HEK293T (cell line): ENCODE results near the gene CELSR1.

Experiments
- CTCF ChIA-PET: fragments of 350-600 bp; formaldehyde crosslinking; extraction: SDS; loops from one replicate; lab custom pipeline; 2021; ENCODE audit warnings: antibody characterized with exemption, inconsistent platforms; lab: Yijun Ruan, JAX
- POLR2A ChIA-PET: fragments of 350-600 bp; formaldehyde crosslinking; extraction: SDS; loops from one replicate; lab custom pipeline; 2020; ENCODE audit warnings: antibody characterized with exemption, inconsistent platforms; lab: Yijun Ruan, JAX
- DNase-seq: peaks from one replicate; pipeline ENCODE4 v3.0.0; 2012; ENCODE audit warnings: mixed read lengths; ENCODE audit errors: extremely low spot score
- ARNT ChIP-seq: fragments of 450-650 bp; IDR thresholded peaks from 2 replicates; pipeline ENCODE4 v1.6.1; 2017; ENCODE audit warnings: mild to moderate bottlenecking
- BHLHE40 ChIP-seq: fragments of 450-650 bp; IDR thresholded peaks from 2 replicates; pipeline ENCODE4 v1.6.1; 2016; ENCODE audit warnings: mild to moderate bottlenecking, moderate library complexity, borderline replicate concordance
- CTBP1 ChIP-seq: fragments of 450-650 bp; IDR thresholded peaks from 2 replicates; pipeline ENCODE4 v1.6.1; 2016; ENCODE audit warnings: borderline replicate concordance
- ELF4 ChIP-seq: fragments of 450-650 bp; IDR thresholded peaks from 2 replicates; pipeline ENCODE4 v1.6.1; 2017; ENCODE audit warnings: antibody characterized with exemption
- FOXA1 ChIP-seq: fragments of 450-650 bp; IDR thresholded peaks from 2 replicates; pipeline ENCODE4 v1.6.1; 2016; ENCODE audit warnings: mild to moderate bottlenecking
- FOXK2 ChIP-seq: fragments of 450-650 bp; IDR thresholded peaks from 2 replicates; pipeline ENCODE4 v1.6.1; 2016; ENCODE audit warnings: mild to moderate bottlenecking
- FOXM1 ChIP-seq: fragments of 450-650 bp; IDR thresholded peaks from 2 replicates; pipeline ENCODE4 v1.6.1; 2017; ENCODE audit warnings: mild to moderate bottlenecking, borderline replicate concordance
- HDGF ChIP-seq: fragments of 450-650 bp; IDR thresholded peaks from 2 replicates; pipeline ENCODE4 v1.6.1; 2017; ENCODE audit warnings: antibody characterized with exemption, borderline replicate concordance
- L3MBTL2 ChIP-seq: fragments of 450-650 bp; conservative IDR thresholded peaks from 2 replicates; pipeline ENCODE4 v1.6.1; 2016; ENCODE audit warnings: mild to moderate bottlenecking
- LEF1 ChIP-seq: fragments of 450-650 bp; IDR thresholded peaks from 2 replicates; pipeline ENCODE4 v1.6.1; 2017; ENCODE audit warnings: mild to moderate bottlenecking, borderline replicate concordance
- NFRKB ChIP-seq: fragments of 450-650 bp; IDR thresholded peaks from 2 replicates; pipeline ENCODE4 v1.6.1; 2016; ENCODE audit warnings: mild to moderate bottlenecking, moderate library complexity
- SP1 ChIP-seq: fragments of 450-650 bp; IDR thresholded peaks from 2 replicates; pipeline ENCODE4 v1.6.1; 2017
- SUZ12 ChIP-seq: fragments of 450-650 bp; IDR thresholded peaks from 2 replicates; pipeline ENCODE4 v1.6.1; 2016; ENCODE audit warnings: mild to moderate bottlenecking
- TARDBP ChIP-seq: fragments of 450-650 bp; IDR thresholded peaks from 2 replicates; pipeline ENCODE4 v1.6.1; 2016
- ZNF384 ChIP-seq: fragments of 450-650 bp; IDR thresholded peaks from 2 replicates; pipeline ENCODE4 v1.6.1; 2016
- TF ChIP-seq, protein P1 (sequence below): fragments of 450-650 bp; IDR thresholded peaks from 2 replicates; pipeline ENCODE4 v1.6.1; 2016

Gene CELSR1

DNA sequence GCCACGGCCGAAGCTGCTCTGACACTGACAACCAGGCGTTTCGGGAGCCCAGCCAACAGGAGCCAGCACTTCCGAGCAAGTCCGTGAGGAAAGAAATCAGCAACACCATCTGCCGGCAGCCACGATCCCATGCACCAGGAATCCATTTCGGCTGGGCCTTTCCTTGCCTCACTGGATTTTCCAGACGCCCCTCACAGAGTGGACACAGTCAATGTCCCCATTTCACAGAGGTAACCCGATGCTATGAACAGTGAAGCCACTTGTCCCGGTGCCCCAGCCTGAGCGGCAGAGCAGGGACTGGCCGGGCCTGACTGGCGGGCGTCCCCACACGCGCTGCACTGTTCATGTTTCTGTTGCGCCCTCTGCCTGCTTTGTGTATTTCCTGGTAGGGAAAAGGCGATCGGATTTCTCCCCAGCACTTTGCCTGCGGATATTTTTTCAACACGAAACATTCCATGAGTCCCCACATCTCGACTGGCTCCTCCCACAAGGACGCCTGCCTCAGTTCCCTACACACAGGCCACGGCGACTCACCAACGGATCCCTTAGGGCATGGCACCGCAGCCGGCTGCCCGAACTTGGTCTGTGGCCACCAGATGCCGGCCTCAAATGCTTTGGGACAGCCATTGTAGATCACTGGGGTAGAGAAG lies 146.6 kb downstream of the CELSR1 start:
- DNase-seq, result peak; percentile 63
- no peak for TF ChIP-seq FOXA1
- TF ChIP-seq, protein P1, sequence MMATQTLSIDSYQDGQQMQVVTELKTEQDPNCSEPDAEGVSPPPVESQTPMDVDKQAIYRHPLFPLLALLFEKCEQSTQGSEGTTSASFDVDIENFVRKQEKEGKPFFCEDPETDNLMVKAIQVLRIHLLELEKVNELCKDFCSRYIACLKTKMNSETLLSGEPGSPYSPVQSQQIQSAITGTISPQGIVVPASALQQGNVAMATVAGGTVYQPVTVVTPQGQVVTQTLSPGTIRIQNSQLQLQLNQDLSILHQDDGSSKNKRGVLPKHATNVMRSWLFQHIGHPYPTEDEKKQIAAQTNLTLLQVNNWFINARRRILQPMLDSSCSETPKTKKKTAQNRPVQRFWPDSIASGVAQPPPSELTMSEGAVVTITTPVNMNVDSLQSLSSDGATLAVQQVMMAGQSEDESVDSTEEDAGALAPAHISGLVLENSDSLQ, result no peak
- TF ChIP-seq TARDBP, result no peak
- TF ChIP-seq ELF4, result 0 out of 2 replicates have a peak, but pooled peaks have one; percentile 20
- TF ChIP-seq CTBP1, result no peak
- POLR2A ChIA-PET, result no interaction called here
- CTCF ChIA-PET, result no interaction called here

DNA sequence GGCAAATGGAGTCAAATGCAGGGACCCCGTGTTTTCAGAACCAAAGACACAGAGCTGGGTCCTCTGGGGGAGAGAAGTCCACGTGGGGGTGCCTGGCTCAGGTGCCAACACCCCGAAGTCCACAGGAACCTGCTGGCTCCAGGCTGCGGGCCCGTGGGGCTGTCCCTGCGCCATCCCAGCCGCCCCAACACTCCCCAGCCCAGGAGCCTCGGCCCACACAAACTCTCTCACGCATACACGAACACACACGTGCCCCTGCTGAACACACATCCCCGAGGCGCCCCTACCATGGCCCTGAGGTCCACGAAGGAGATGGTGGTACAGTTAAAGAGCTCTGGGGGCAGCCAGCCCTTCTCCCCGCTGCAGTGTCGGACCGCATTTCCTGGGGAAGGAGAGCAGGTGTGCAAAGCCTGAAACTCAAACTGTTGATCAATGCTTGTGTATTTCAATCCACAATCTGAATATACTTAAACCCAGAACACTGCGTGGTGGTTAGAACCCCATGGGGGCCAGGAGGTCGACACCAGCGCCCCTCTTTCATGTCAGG lies 147.2 kb downstream of the CELSR1 start:
- ChIA-PET POLR2A (no interaction called here), CTCF (no interaction called here)
- TF ChIP-seq L3MBTL2, result no peak

DNA sequence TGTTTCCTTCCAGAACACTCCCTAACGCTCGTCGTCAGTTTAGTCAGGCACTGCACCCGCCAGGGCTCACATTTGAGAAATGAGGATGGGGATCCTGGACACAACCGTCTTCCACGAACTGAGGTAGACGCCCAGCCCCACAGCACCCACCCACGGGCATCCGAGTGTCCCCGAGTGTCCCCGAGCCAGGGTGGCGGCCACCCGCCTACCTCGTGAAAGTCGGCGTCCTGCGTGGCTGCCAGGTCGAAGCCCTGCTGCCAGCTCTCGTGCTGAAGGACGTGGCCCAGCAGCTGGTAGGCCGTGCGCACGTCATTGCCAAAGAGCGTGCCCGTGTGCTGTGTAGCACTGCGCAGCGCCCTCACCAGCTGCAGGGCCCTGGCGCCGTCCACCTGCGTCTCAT lies 148.3 kb downstream of the CELSR1 start:
- DNase-seq, result no peak
- ChIA-PET POLR2A (no interaction called here), CTCF (no interaction called here)
- no peak for TF ChIP-seq HDGF

More for the DNA sequence above, 147.2 kb downstream of the CELSR1 start:
- no peak for DNase-seq

DNA sequence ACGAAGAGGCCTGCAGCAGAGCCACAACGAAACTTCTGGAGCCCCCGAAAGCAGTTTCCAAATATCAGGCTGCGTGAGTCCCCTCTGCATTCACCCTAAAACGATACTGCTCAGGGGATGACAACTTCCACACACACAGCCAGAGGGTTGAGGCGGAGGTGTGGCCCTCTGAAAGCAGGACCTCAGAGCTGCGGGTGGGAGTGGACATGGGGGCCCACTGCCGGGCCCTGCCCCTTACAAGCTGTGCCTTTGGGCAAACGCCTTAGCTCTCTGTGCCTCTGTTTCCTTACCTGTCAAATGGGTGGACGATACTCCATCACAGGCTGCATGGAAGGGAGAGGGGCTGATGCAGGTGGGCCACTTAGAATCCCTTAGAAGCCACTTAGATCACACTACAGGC lies 148.8 kb downstream of the CELSR1 start:
- ChIA-PET CTCF (no interaction called here), POLR2A (no interaction called here)
- TF ChIP-seq SP1, result no peak
- no peak for TF ChIP-seq FOXM1
- no peak for TF ChIP-seq CTBP1
- no peak for TF ChIP-seq L3MBTL2
- TF ChIP-seq, protein P1, result no peak
- TF ChIP-seq TARDBP, result no peak
- TF ChIP-seq HDGF, result no peak
- no peak for TF ChIP-seq FOXA1
- no peak for TF ChIP-seq NFRKB
- TF ChIP-seq SUZ12, result no peak
- TF ChIP-seq BHLHE40, result no peak
- no peak for TF ChIP-seq ZNF384
- no peak for DNase-seq

DNA sequence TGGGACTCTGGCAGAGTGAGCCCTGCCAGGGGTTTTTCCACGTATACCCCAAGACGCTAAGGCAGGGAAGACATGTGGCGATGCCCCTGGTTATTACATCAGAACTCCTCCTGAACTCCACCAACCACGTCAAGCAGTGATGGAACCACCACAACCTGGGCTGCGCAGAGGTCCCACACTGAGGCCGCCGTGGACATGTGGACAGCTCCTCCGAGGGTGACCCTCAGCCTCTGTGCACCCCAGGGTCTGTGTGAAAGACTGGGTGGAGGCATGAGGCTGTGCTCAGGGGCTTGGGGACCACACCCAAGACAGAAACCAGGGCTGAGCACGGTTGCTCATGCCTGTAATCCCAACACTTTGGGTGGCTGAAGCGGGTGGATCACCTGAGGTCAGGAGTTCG lies 149.7 kb downstream of the CELSR1 start:
- ChIA-PET CTCF (no interaction called here), POLR2A (no interaction called here)
- TF ChIP-seq SP1 (no peak), ZNF384 (no peak), CTBP1 (no peak), FOXA1 (no peak), HDGF (no peak), LEF1 (no peak), FOXK2 (no peak), TARDBP (no peak)
- TF ChIP-seq, protein P1, result no peak
- DNase-seq, result no peak

DNA sequence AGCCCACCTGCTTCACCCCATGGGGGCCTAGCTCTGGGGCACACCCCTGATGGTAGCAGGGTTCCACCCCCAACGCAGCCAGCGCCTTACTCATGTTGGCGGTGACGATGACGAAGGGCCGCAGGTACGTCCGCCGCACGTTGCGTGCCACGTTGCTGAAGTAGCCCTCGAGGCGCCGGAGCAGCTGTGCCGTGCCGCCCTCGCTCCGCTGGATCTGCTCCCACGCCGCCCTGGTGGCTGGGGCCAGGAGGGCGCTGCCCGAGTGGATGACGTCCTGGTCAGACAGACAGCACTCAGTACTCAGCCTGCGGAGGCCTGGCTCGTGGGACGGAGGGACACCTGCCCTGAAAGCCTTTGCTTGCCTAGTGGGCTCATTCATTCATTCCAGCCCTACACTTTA lies 151.1 kb downstream of the CELSR1 start:
- ChIA-PET POLR2A (no interaction called here), CTCF (no interaction called here)
- no peak for DNase-seq
- TF ChIP-seq CTBP1 (no peak), SUZ12 (no peak), LEF1 (no peak), ZNF384 (no peak), ARNT (no peak), SP1 (no peak), BHLHE40 (no peak), FOXA1 (no peak)
- TF ChIP-seq, protein P1, result no peak

DNA sequence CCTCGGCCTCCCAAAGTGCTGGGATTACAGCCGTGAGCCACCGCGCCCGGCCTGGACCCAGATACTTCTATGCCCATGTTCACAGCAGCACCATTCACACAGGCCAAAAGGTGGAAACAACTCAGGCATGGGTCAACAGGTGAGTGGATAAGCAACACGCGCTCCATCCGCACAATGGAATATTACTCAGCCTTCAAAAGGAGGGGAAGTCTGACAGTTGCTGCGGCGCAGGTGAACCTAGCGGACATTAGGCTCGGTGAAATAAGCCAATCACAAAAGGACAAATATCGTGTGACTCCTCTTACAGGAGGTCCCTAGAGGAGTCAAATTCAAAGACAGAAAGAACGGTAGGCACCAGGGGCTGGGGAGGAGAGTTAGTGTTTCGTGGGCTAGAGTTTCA lies 154.9 kb downstream of the CELSR1 start:
- CTCF ChIA-PET, result no interaction called here
- POLR2A ChIA-PET, result no interaction called here
- no peak for TF ChIP-seq L3MBTL2
- no peak for TF ChIP-seq NFRKB
- DNase-seq, result no peak
